MM.1S (cell line): Measurements from ENCODE around the gene EPYC.

ENCODE experiments used
- CTCF ChIP-seq: fragments of 300-600 bp; sonication (generic); IDR thresholded peaks from 2 replicates; pipeline ENCODE4 v1.5.1; 2016; ENCODE audit warnings: antibody characterized with exemption, low read length, mixed read lengths
- EZH2 ChIP-seq: fragments of 300-600 bp; sonication (generic); optimal IDR thresholded peaks from 2 replicates; pipeline ENCODE3; 2017; ENCODE audit warnings: low read depth, mild to moderate bottlenecking, antibody characterized with exemption, low read length, mixed read lengths

- TF ChIP-seq CTCF (no peak), EZH2 (no peak)
Measured at GRCh38 chr12:90991952-90992465, 12.8 kb downstream of the EPYC start.
